K562 (cell line): Measurements from ENCODE around the gene SNX14.

Experiments used
- CBX2 ChIP-seq: fragments of 200-600 bp; sonication (generic); IDR thresholded peaks from one replicate; pipeline ENCODE4 v1.6.1; 2012; ENCODE audit warnings: mild to moderate bottlenecking, low read length, inconsistent platforms; ENCODE audit not compliant: insufficient read depth, poor library complexity, severe bottlenecking
- SMC3 ChIP-seq: conservative IDR thresholded peaks from 2 replicates; pipeline ENCODE4 v1.6.1; 2011; ENCODE audit warnings: low read depth, low read length, improper control_type of control experiment; ENCODE audit not compliant: insufficient read depth
- TCF7L2 ChIP-seq: fragments of 150-350 bp; IDR thresholded peaks from 2 replicates; pipeline ENCODE4 v1.6.1; 2016; ENCODE audit warnings: low read depth, mild to moderate bottlenecking, low read length, moderate library complexity
- ZBED1 ChIP-seq: IDR thresholded peaks from 2 replicates; pipeline ENCODE4 v1.6.1; 2014
- ZFP36 ChIP-seq: fragments of 150-350 bp; IDR thresholded peaks from 2 replicates; pipeline ENCODE4 v1.6.1; 2018; ENCODE audit warnings: low read length, low read depth; ENCODE audit not compliant: partially characterized antibody
- TF ChIP-seq, protein P1 (sequence below), 3 experiments: IDR thresholded peaks in 2 of 3; conservative IDR thresholded peaks in 1 of 3; 2 replicates each; pipeline ENCODE4 v1.5.1; 2011 to 2012; ENCODE audit warnings: low read length in 3 of 3, mild to moderate bottlenecking in 3 of 3, control low read depth in 2 of 3, improper control_type of control experiment in 1 of 3, inconsistent platforms in 1 of 3, low read depth in 1 of 3, mixed read lengths in 1 of 3, moderate library complexity in 1 of 3; ENCODE audit not compliant: insufficient read depth in 2 of 3
- TF ChIP-seq, protein P2 (sequence below): fragments of 450-650 bp; formaldehyde crosslinking; IDR thresholded peaks from 2 replicates; pipeline ENCODE4 v1.4.0; 2022; ENCODE audit warnings: missing genetic modification characterization
- TF ChIP-seq, protein P3 (sequence below): fragments of 250-450 bp; sonication (Bioruptor Pico); IDR thresholded peaks from 2 replicates; pipeline ENCODE4 v1.4.0; 2020; ENCODE audit warnings: mild to moderate bottlenecking, moderate library complexity

DNA sequence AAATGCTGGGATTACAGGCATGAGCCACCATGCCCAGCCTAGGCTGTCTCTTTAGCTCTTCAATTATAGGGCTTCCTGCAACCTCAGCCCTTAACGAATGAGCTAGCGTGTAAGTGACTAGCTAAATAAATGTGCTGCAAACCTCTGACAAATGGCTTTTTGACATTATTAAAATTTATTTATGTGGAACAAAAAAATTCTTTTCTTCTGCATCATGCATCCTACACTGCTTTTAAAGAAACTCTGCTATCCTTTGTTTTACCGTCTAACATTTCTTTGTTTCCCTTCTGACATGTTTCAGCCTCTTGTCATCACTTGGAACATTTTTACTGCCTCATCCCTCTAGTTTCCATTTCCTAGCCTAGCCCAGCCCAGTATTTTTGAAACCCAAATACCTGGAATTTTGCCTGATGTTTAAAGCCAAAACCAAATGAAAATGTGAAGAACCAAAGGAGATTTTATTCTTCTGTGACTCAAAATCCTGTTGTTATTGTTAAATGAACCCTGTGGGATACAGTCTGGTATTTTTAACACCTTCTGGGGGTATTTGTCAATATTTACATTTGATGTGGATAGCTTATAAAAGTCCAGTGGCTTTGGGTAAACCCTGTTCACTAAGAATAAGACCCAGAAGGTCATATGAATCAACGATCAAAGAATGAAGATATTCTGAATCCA is 134.3 kb downstream of the SNX14 start:
- TF ChIP-seq, protein P1, sequence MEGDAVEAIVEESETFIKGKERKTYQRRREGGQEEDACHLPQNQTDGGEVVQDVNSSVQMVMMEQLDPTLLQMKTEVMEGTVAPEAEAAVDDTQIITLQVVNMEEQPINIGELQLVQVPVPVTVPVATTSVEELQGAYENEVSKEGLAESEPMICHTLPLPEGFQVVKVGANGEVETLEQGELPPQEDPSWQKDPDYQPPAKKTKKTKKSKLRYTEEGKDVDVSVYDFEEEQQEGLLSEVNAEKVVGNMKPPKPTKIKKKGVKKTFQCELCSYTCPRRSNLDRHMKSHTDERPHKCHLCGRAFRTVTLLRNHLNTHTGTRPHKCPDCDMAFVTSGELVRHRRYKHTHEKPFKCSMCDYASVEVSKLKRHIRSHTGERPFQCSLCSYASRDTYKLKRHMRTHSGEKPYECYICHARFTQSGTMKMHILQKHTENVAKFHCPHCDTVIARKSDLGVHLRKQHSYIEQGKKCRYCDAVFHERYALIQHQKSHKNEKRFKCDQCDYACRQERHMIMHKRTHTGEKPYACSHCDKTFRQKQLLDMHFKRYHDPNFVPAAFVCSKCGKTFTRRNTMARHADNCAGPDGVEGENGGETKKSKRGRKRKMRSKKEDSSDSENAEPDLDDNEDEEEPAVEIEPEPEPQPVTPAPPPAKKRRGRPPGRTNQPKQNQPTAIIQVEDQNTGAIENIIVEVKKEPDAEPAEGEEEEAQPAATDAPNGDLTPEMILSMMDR (IDR thresholded peaks at IDR 0.05 in 2 of 3, conservative IDR thresholded peaks at IDR 0.05 in 1 of 3; ENCODE audit: insufficient read depth in 2 of 3, low read depth in 1 of 3, low read length in 3 of 3), result no peak
- TF ChIP-seq TCF7L2, result no peak
- TF ChIP-seq SMC3, result no peak
- TF ChIP-seq CBX2, result no peak
- TF ChIP-seq, protein P2, sequence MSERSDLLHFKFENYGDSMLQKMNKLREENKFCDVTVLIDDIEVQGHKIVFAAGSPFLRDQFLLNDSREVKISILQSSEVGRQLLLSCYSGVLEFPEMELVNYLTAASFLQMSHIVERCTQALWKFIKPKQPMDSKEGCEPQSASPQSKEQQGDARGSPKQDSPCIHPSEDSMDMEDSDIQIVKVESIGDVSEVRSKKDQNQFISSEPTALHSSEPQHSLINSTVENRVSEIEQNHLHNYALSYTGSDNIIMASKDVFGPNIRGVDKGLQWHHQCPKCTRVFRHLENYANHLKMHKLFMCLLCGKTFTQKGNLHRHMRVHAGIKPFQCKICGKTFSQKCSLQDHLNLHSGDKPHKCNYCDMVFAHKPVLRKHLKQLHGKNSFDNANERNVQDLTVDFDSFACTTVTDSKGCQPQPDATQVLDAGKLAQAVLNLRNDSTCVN (CRISPR knock-in tag), result no peak
- no peak for TF ChIP-seq ZFP36
- TF ChIP-seq ZBED1, result no peak
- TF ChIP-seq, protein P3, sequence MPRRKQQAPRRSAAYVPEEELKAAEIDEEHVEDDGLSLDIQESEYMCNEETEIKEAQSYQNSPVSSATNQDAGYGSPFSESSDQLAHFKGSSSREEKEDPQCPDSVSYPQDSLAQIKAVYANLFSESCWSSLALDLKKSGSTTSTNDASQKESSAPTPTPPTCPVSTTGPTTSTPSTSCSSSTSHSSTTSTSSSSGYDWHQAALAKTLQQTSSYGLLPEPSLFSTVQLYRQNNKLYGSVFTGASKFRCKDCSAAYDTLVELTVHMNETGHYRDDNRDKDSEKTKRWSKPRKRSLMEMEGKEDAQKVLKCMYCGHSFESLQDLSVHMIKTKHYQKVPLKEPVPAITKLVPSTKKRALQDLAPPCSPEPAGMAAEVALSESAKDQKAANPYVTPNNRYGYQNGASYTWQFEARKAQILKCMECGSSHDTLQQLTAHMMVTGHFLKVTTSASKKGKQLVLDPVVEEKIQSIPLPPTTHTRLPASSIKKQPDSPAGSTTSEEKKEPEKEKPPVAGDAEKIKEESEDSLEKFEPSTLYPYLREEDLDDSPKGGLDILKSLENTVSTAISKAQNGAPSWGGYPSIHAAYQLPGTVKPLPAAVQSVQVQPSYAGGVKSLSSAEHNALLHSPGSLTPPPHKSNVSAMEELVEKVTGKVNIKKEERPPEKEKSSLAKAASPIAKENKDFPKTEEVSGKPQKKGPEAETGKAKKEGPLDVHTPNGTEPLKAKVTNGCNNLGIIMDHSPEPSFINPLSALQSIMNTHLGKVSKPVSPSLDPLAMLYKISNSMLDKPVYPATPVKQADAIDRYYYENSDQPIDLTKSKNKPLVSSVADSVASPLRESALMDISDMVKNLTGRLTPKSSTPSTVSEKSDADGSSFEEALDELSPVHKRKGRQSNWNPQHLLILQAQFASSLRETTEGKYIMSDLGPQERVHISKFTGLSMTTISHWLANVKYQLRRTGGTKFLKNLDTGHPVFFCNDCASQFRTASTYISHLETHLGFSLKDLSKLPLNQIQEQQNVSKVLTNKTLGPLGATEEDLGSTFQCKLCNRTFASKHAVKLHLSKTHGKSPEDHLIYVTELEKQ (CRISPR knock-in tag), result no peak
